HG02763 (cell line): Measurements from ENCODE around the gene RBM4B.

Experiments used
- ATAC-seq: cut with Tn5 transposase; IDR thresholded peaks from one replicate; pipeline ENCODE4 v1.9.1; 2021; ENCODE audit warnings: mild to moderate bottlenecking, moderate library complexity; ENCODE audit not compliant: unreplicated experiment

Gene RBM4B

DNA sequence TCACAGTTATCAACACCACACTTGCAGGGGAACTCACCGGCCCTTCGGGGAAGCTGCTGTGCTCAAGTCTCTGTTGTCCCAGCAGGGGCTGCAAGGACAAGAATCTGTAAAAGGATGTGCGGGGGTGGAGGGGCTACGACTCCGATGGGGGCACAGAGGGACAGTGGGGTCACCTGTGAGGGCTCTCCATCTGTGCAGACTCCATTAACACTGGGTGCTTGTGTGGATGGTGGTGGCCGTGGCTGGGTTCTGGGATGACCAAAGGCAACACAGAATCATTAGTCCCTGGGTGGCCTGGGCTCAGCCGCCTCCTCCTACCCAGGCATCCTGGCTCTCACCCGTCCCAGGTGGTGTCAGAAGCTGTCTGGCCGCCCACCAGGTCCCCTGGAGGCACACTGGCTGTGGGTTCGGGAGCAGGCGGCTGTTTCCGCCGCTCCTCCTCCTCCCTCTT is 10.2 kb upstream of the RBM4B start:
- no peak for ATAC-seq

DNA sequence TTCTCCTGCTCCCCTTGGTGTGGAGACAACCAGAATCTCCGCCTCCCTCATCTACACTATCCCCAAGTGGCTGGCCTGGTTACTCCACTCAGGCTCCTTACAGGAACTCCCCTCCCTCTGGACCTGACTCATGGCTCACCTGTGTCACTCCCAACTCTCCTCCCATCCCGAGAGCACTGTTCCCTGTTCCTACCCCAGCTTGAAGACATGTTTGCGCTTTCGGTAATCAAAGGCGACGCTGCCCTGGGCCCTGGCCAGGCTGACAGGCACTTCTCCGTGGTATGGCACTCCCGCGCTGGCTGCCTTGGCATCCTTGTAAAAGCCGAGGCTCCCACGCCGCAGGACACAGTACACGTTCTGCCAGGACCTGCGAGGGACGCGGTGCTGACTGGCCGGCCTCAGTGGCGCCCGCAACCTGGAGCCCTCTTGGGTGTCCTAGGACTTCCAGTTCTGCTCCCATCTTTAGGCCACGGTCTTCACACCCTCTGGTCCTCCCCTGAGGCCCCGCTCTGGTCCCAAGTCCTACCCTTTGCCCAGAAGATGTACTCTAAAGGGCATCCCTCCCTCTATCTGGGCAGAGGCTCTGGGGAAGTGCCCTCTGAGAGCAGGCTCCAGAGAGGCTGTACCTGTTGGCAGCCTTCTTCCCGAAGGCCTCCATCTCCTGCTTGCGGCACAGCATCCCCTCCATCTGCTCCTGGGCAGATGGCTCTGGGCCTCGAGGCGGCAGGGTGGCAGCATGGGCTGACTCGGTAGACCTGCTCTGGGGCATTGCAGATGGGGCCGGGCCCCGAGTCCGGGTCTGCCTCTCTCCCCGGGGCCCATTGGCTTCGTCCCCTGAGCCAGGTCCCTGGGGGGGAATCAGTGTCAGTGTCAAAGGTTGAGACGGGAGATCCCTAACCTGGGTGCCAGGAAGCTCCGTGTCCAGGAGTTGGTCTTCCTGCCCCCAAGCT is 9.4 kb upstream of the RBM4B start:
- no peak for ATAC-seq

DNA sequence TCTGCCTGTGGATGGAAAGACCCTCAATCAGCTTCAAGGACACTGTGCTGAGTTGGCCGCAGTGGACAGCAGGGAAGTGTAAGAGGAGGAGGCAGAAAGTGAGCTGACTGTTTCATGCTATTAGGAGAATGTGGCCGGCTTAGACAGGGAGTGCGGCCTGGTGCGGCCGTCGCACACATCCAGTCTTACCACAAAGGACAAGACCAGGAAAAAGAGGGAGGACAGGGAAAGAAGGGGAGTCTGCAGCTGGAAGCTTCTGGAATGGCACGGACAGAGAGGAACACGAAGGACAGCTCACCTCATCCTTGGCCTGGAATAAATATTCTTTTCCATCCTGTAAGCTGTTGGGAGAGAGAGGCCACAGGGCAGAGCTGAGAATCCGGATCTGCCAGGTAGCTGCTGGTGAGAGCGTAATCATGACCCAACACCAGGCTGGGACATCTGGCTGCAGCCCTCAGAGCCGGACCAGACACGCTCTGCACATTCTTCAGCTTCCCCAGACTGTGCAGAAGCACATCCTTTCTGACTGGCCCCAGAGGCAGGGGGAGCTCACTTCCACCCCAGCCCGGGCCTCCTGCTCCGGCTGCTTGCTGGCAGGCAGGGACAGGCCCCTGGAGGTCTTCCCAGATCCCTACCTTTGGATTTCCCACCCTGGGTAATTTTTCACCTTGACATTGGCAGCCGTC is 8.6 kb upstream of the RBM4B start:
- no peak for ATAC-seq

DNA sequence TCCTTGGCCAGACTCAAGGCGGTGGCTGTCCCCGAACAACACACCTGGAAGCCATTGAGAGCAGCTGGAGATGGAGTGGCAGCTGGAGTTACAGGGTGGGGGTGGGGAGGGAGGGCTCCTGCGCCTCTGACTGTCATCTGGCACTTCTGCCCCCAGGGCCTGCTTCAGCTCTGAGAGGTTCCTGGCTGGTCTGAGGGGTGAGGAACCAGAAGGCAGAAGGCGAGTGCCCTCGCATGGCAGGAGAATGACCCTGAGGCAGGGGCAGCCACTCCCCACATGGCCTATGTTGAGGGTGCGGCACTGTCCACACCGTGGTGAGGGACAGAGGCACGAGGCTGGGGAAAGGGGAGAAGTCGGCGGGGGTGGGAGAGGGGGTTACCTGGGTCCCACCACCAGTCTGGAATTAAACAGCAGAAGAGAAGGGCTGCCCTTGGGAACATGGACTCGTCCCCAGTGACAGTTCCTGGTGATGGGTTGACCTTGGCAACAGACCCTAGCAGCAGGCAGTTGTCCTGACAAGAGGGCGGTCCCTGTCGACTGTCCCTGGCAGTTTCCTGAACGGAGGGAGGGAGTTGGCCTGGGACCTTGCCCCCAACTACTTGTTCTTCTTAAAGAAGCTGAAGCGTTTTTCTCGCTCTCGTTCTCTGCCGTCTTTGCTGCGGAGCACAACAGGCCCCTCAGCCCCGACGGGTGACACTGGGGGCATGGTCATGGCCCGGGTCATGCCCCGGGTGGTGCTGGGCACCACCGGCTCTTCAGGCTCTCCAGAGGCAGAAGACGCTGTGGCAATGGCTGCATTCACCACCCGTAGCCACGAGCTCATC is 7.8 kb upstream of the RBM4B start:
- ATAC-seq = no peak

DNA sequence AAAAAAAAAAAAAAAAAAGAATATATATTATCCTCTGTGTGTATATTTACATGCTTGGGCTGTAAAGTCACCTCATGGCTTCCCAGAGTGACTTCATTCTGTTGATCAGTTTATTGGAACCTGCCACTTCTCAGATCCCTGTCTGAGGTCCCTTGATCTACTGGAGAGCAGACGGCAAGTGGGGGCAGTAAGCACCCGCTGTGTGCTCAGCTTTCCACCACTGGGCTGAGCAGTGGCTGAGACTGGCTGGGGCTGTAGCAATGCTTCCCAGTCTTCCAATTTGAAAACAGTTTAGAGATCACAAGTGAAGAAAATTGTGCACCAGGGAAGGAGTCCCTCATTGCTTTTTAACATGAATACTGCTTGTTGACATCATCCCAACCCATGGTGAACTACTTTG is 6.9 kb upstream of the RBM4B start:
- no peak for ATAC-seq

DNA sequence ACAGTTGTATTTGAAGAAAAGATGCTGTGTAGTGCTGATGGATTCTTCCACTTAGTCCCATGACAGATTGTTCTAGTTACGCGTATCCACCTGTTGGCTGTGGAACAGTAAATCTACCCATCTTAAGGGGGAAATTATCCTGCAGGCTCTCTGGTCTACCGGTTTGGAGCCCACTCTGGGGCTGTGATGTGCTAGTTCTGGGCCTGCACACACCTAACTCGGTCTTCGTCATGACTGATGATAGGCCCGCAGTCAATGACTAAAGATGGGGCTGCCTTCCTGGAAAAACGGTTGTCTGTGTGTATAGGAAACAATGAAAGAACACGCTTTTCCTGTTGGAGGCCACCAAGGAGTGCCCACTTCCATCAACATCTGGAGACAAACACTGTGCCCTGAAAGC is 6.2 kb upstream of the RBM4B start:
- ATAC-seq = no peak

DNA sequence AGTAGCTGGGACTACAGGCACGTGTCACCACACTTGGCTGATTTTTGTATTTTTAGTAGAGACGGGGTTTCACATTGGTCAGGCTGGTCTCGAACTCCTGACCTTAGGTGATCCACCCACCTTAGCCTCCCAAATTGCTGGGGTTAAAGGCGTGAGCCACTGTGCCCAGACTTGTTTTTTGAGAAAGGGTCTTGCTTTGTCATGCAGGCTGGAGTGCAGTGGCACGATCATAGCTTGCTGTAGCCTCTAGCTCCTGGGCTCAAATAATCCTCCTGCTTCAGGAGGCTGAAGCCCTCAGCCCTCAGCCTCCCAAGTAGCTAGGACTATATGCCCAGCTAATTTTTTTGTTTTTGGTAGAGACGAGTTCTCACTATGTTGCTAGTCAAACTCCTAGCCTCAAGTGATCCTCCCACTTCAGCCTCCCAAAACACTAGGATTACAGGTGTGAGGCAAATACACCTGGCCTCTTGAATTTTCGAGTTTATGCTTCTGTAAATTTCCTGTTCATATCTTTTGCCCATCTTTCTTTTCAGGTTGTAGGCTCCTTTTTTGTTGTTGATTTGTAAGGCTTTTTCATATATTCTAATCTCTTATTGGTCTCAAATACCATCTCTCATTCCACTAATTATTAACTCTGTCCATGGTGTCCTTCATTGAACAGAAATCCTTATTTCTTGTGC is 3.4 kb upstream of the RBM4B start:
- no peak for ATAC-seq

DNA sequence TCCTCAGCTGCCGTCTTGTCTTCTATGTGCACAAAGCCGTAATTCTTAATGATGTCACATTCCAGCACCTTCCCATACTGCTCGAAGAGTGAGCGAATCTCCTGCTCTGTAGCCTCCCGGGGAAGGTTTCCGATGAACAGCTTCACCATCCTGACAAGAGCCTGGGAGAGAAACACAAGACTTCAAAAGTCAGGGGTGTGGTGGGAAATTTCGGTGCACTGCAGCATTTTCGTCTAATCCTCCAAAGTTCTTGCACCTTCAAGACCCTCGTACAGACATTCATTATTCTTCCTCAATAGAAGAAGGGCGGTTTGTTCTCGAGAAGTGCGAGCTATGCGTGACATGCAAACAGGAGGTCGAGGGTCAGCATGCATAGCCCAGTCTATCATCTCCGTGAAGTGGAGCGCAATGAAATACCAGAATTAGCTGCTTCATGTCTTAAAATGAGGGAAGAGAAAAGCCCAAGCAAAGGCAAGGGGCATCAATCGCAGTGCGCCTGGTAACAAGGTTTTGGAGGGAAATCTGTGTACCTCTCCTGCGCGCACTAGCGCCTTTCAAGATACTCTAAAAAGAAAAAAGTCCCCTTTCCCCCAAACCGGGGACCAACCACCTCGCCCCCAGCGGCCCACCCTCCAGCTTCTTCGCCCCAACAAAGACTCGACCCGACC is 622 bp downstream of the RBM4B start:
- ATAC-seq = no peak

DNA sequence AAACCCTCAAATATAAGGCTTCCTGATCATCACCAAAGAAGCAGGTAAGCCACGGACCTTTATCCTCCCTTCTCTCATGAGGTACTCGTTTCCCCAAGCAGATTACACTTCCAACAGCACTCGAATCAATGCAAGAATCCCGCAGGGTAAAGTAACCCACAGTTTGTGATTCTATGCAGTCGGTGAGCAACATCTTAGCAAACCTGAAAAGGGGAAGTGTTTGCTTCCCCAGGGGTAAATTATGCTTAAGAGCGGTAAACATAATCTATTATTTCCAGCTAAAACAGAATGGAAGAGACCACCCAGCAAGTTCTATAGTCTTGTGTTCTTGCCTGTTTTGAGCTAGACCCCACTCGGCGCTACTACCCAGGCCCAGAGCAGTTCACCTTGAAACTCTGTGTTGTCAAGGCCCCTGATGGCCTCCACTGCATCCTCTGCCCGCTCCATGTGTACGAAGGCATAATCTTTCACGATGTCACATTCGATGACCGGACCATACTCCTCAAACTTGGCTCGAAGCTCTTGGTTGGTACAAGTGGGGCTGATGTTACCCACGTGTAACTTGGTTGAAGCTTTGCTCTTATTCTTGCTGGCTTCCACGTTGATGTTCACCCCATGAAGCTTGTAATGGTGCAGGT is 1.3 kb downstream of the RBM4B start:
- ATAC-seq = no peak

DNA sequence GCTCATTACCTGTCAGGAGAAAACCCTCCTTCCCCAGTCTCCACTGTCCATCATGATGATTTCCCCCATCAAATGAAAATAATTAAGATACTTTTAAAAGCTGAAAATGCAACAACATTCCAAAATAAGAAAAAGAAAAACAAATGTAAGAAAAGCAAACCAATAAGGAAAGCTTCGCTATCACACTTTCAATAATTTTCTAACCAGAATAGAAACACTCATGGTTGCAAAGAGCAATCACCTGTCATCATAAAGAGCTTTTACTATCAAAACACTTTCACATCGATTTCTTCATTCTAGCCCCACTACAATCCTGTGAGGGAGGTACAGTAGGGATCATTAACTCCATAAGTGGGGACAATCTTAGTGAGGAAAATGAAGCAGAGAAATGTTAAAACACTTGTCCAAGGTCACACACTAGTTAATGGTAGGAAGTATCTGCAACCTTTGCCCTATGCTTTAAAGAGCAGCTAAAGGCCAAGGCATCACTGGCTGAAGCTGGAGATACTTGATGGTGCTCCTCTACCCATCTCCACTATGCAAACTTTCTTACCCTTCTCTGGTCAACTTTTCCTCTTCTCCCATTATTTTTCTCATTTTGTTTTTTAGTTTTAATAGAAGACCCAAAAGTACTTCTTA is 2.6 kb downstream of the RBM4B start:
- ATAC-seq = no peak

DNA sequence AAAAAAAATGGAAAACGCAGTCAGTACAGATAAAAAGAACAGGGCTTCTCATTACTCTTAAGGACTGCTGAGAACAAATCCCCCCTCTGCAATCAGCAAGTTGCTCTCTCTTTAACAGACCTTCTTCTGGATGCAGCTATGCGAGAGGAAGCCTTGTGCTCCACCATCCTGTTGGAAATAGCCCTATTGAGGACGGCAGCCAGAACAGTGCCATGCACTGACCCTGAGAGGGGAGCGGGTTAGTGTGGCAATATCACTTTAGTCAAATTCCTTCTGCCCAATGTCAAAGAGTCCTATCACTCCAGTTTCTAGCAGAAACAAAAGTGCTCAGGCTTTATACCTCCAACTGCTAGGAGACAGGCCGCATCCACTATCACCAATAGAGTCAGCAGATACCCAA is 6.9 kb downstream of the RBM4B start:
- ATAC-seq = no peak

DNA sequence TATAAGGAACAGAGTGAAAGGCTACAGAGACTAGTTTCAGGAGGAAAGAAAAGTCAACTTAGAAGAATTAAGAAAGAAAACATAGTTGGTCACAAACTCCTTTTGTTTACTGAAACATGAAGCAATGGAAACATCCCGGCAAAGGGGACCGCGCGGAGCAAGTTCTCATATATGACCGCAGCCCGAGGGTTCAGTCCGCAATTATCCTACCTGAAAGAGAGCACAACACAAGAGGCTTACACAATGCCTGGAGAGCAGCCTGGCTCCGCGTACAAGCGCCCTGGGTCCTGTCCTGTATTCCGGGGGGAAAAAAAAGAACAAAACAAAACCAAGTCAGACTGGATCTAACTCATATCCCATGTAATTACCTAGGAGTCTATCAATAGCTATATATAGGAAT is 12.3 kb downstream of the RBM4B start:
- ATAC-seq = no peak

DNA sequence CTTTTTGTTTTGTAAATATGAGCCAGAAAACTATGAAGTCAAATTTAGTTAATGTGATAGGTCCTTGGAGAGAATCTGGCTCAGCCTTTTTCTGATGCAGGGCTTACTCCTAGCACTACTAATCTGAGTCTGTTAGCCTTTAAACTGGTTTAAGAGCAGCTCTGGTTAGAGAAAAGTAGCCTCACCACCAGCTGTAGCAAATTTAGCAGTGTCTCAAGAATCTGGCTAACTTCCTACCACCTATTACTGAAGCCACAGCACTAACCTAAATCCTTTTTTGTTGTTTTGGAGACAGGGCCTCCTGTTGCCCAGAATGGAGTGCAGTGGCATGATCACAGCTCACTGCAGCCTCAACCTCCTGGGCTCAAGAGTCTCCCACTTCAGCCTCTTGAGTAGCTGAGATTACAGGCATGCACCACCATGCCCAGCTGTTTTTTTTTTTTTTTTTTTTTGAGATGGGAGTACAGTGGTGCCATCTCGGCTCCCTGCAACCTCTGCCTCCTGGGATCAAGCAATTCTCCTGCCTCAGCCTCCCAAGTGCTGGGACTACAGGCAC is 13.9 kb downstream of the RBM4B start:
- ATAC-seq = no peak

DNA sequence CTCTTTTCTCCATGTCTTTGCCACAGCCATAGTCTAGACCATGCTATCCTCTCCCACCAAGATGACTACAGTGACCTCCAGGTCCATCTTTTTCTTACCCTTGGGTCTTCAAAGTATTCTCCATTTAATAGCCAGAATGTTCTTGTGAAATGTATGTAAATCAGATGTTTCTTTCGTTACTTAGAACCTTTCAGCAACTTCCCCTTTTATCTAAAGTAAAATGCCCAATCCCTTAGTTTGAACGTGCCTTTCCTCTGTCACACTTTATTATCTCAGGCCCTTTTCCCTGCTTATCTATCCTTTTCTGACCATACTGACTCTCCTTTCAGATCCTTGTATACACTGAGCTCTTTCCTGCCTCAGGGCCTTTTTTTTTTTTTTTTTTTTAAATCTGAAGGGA is 17.9 kb downstream of the RBM4B start:
- no peak for ATAC-seq

DNA sequence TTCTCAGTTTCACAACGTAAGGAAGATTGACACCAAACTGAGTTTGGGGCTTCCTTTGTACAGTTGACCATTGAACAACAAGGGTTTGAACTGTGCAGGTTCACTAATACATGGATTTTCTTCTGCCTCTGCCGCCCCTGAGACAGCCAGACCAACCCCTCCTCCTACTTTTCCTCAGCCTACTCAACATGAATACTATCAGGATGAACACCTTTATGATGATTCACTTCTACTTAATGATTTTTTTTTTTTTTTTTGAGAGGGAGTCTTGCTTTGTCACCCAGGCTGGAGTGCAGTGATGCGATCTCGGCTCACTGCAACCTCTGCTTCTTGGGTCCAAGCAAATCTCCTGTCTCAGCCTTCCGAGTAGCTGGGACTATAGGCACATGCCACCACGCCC is 24.6 kb downstream of the RBM4B start:
- no peak for ATAC-seq

DNA sequence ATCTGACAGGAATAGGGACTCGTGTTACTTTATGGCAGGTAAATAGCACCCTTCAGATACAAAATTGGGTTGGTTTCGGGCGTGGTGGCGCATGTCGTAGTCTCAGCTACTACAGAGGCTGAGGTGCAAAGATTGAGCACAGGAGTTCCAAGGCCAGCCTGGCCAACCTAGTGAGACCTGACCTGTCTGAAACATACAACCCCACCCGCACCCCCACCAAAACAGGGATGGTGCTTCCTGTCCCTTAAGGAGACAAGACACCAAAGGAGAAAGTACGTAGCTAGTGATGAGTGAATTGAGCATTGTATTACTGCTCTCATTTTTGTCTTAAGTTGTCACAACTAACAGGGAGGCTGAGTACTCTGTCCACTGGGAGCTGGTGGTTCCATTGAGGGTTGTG is 25.0 kb downstream of the RBM4B start:
- ATAC-seq = no peak

DNA sequence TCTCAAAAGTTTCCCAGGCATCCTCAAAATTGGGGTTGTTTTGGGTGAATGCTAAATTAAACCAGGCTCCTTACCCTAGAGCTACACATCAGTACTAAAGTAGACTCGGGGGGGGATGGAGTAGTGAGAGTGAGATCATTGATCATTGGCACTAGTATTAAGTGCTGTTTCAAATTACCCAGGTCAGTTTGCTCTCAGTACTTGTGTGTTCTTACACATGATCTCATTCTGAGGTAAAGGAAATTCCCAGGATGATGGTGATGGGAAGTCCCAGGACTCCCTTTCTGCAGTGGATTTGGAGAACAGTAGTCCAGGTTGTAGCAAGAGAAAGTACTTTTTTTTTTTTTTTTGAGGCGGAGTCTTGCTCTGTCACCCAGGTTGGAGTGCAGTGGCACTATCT is 26.7 kb downstream of the RBM4B start:
- no peak for ATAC-seq

DNA sequence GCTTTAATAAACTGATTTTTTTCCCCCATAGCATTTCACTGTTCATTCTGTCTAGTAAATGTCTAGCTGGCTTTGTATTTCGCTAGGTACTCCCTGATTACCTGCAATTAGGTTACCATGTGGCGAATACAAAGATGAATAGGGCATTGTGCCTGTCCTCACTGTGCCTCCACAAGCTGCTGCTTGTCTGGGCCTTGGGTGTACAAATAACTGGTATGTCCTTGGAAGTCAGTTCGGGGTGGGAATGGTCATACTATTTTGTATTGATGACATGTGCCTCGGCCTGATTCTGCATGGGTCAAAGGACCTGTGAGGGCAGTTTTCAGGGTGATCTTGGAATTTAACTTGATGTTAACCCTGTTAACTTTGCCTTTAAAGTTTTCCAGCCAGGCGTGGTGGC is 27.8 kb downstream of the RBM4B start:
- no peak for ATAC-seq

DNA sequence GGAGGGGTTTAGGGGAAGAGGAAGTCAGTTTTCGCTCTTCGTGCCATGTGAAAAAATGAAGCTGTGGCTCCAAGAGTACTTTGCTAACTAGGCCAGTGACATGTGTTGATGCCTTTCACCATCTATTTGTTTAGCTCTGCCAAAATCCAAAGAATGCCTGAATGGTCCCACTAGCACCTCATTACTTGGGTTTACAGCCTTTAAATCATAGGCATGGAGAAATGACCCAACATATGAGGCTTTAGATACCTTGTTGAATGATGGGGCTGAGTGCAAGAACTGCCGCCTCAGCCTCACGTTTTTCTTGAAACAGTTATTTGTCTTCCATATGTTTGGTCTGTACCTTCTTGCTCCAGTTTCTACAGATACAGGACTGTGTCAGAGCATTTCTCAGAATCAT is 30.9 kb downstream of the RBM4B start:
- no peak for ATAC-seq
